T-helper 2 cell treated with Interferon-gamma antibody and Interleukin-4, amounts not matched to agents 5 μg/mL and 100 μg/mL, for 36 hours (primary cell): ENCODE results near the gene YAE1.

Experiments used
- DNase-seq: peaks from one replicate; pipeline ENCODE4 v3.0.0; 2021; ENCODE audit warnings: low spot score
- H3K27ac Mint-ChIP-seq: one replicate; pipeline ENCODE4 v1.8.0; 2021; ENCODE audit warnings: mild to moderate bottlenecking, mixed read lengths
- H3K27me3 Mint-ChIP-seq: one replicate; pipeline ENCODE4 v1.8.0; 2021; ENCODE audit warnings: low read depth, mixed read lengths
- H3K36me3 Mint-ChIP-seq: one replicate; pipeline ENCODE4 v1.8.0; 2021; ENCODE audit warnings: low read depth, mixed read lengths
- H3K4me1 Mint-ChIP-seq: one replicate; pipeline ENCODE4 v1.8.0; 2021; ENCODE audit warnings: low read depth, mixed read lengths
- H3K4me3 Mint-ChIP-seq: one replicate; pipeline ENCODE4 v1.8.0; 2022; ENCODE audit warnings: mild to moderate bottlenecking, moderate library complexity, mixed read lengths
- H3K9me3 Mint-ChIP-seq: one replicate; pipeline ENCODE4 v1.8.0; 2021; ENCODE audit warnings: mixed read lengths

Gene YAE1

DNA sequence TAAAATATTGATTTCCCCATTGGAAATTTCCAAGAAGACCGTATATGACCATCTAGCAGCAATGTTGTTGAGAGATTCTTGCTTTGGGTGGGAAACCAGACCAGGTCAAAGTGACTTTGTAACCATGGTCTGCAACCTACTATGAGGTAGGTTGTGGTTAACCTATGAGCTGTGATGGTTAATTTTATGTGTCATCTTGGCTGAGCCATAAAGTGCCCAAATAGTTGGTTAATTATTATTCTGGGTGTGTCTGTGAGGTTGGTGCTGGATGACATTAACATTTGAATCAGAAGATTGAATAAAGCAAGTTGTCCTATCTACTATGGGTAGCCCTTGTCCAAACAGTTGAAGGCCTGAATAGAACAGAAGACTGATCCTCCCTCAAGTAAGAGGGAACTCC, 38.9 kb downstream of the YAE1 start:
- no peak for DNase-seq
- Mint-ChIP-seq H3K4me3 (no peak overlapping the region), H3K9me3 (no peaks in the 10 kb centered on the region), H3K4me1 (peaks cover 46% of the 10 kb centered on the region), H3K36me3 (peaks cover 2% of the 10 kb centered on the region), H3K27ac (no peak overlapping the region), H3K27me3 (peaks cover 27% of the 10 kb centered on the region)

DNA sequence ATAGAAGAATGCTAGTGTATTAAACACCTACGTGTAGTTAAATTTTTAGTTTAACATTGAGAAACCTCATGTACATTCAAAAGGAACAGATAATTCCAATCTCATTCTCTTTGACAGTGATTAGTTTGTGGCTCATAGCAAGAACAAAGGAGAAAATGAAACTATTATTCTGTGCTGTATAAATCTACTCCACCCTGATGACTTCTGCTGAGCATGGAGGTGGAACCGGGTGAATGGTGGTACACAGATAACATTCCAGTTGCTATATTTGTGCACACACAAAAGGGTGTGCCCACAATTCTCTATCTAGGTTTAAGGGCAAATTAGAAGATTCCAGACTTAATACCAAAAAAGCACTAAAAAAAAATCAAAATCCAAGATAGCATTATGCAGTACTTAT, 40.1 kb downstream of the YAE1 start:
- Mint-ChIP-seq H3K27me3 (peaks cover 35% of the 10 kb centered on the region), H3K4me3 (no peak overlapping the region), H3K27ac (no peak overlapping the region), H3K9me3 (no peaks in the 10 kb centered on the region), H3K4me1 (peaks cover 46% of the 10 kb centered on the region), H3K36me3 (peaks cover 2% of the 10 kb centered on the region)
- no peak for DNase-seq

- DNase-seq: no peak
- Mint-ChIP-seq H3K4me1 (peaks cover 46% of the 10 kb centered on the region), H3K27ac (no peak overlapping the region), H3K27me3 (peaks cover 35% of the 10 kb centered on the region), H3K9me3 (no peaks in the 10 kb centered on the region), H3K36me3 (peaks cover 2% of the 10 kb centered on the region), H3K4me3 (no peak overlapping the region)
Measured at GRCh38 chr7:39606941-39607340, 40.7 kb downstream of the YAE1 start.

- DNase-seq: no peak
- H3K36me3 Mint-ChIP-seq: peaks cover 2% of the 10 kb centered on the region
- H3K9me3 Mint-ChIP-seq: no peaks in the 10 kb centered on the region
- H3K4me3 Mint-ChIP-seq: peak overlapping the region; percentile 50
- H3K27me3 Mint-ChIP-seq: peaks cover 43% of the 10 kb centered on the region
- peaks cover 46% of the 10 kb centered on the region for H3K4me1 Mint-ChIP-seq
- H3K27ac Mint-ChIP-seq: no peak overlapping the region
Measured at GRCh38 chr7:39607865-39608264, 41.7 kb downstream of the YAE1 start.

DNA sequence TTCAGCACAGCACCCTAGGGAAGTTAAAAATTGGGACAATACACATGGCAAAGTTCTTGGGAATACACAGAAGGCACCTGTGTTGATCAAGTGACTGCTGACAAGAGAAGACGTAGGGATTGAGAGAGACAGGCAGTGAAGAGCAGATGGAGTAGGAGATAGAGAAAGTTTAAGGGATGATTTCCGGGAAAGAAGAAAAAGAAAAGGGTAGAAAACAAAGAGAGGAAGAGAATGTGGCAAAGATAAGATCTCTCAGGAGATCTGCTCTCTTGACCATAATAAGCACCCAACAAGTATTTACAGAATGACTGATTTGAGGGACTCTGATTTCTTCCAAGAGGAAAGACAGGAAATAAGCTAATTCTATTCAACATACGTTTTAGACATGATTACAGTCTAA, 42.1 kb downstream of the YAE1 start:
- Mint-ChIP-seq H3K4me3 (peak overlapping the region; percentile 50), H3K27ac (no peak overlapping the region), H3K9me3 (no peaks in the 10 kb centered on the region), H3K27me3 (peaks cover 43% of the 10 kb centered on the region), H3K4me1 (peaks cover 46% of the 10 kb centered on the region), H3K36me3 (peaks cover 2% of the 10 kb centered on the region)
- DNase-seq: no peak

- Mint-ChIP-seq H3K36me3 (peaks cover 2% of the 10 kb centered on the region), H3K27ac (no peak overlapping the region), H3K27me3 (peaks cover 38% of the 10 kb centered on the region), H3K9me3 (no peaks in the 10 kb centered on the region), H3K4me1 (peaks cover 40% of the 10 kb centered on the region), H3K4me3 (peak overlapping the region; percentile 7)
- no peak for DNase-seq
Measured at GRCh38 chr7:39609113-39609934, 43.1 kb downstream of the YAE1 start.

GRCh38 chr7:39609935-39610263, 43.7 kb downstream of the YAE1 start:
- peaks cover 37% of the 10 kb centered on the region for H3K4me1 Mint-ChIP-seq

DNA sequence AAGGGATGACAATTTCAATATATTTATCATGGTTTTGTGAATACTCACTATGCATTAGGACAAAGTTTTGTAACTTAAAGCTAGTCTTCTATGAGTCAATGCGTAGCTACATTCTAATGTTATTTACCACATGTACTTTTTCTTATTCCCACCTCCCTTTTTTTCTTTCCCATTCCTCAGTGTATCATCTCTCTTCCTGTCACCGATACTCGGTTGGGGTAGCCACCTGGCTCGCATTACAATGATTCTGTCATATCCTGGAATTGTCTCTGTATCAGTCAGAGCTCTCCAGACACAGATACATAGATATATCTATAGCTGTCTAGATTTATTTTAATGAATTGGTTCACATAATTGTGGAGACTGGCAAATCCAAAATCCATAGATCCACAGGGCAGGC, 47.4 kb downstream of the YAE1 start:
- Mint-ChIP-seq H3K27ac (no peak overlapping the region), H3K9me3 (no peaks in the 10 kb centered on the region), H3K27me3 (peaks cover 40% of the 10 kb centered on the region), H3K4me3 (no peak overlapping the region), H3K36me3 (peaks cover 2% of the 10 kb centered on the region), H3K4me1 (peaks cover 10% of the 10 kb centered on the region)
- DNase-seq: no peak

More at GRCh38 chr7:39609935-39610263, 43.7 kb downstream of the YAE1 start:
- Mint-ChIP-seq H3K36me3 (peaks cover 2% of the 10 kb centered on the region), H3K9me3 (no peaks in the 10 kb centered on the region), H3K27ac (no peak overlapping the region), H3K27me3 (peaks cover 38% of the 10 kb centered on the region), H3K4me3 (peak overlapping the region; percentile 2)
- DNase-seq: no peak

DNA sequence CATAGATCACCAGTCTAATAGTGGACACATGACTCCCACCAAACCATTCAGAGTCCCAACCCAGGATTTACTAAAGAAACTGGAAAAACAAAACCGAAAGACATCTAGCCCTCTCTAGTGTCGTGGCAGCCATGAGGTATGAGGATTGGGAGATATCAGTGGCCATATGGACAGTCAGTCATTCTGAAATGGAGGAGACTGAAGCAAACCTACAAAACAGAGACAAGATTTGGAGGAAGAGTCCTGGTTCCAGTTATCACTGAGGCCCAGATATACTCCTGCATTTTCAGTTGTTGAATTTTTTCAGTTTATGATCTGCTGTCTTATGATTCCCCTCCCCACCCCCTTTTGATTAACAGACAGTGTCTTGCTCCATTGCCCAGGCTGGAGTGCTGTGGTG, 48.1 kb downstream of the YAE1 start:
- no peak overlapping the region for H3K27ac Mint-ChIP-seq
- H3K4me1 Mint-ChIP-seq: peaks cover 3% of the 10 kb centered on the region
- DNase-seq: no peak
- H3K4me3 Mint-ChIP-seq: no peak overlapping the region
- H3K9me3 Mint-ChIP-seq: no peaks in the 10 kb centered on the region
- H3K36me3 Mint-ChIP-seq: no peaks in the 10 kb centered on the region
- peaks cover 34% of the 10 kb centered on the region for H3K27me3 Mint-ChIP-seq

DNA sequence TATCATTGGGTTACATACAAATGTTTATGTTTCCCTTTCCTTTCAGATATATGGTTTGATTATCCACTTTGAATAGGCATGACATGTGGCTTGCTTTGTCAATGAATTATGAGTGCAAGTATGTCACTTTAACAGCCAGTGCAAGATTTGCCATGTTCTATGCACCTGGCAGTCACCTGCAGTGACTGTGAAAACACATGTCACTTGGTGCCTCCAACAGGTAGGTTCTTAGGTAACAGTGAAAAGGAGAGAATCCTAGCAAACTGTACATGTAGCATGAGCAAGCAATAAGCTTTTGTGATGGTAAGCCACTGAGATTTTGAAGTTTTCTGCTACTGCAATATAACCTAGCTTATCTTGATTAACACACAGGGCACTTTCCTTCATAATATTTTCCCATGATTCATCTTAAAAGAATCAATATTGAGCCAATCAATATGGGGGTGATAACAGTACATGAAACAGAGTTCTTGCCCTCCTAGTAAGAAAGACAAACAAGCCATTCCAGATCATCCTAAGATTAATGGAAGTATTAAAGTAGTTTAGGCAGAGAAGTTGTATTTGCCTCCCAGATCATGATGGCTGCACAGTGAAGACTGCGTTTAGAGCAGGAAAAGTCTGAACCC, 49.3 kb downstream of the YAE1 start:
- DNase-seq: no peak
- peaks cover 28% of the 10 kb centered on the region for H3K27me3 Mint-ChIP-seq
- H3K4me1 Mint-ChIP-seq: no peaks in the 10 kb centered on the region
- no peak overlapping the region for H3K4me3 Mint-ChIP-seq
- no peaks in the 10 kb centered on the region for H3K9me3 Mint-ChIP-seq
- H3K36me3 Mint-ChIP-seq: no peaks in the 10 kb centered on the region
- no peak overlapping the region for H3K27ac Mint-ChIP-seq

GRCh38 chr7:39616138-39616537, 49.9 kb downstream of the YAE1 start:
- DNase-seq: no peak
- H3K4me1 Mint-ChIP-seq: no peaks in the 10 kb centered on the region
- peaks cover 2% of the 10 kb centered on the region for H3K36me3 Mint-ChIP-seq
- no peak overlapping the region for H3K4me3 Mint-ChIP-seq
- no peak overlapping the region for H3K27ac Mint-ChIP-seq
- peaks cover 22% of the 10 kb centered on the region for H3K27me3 Mint-ChIP-seq
- no peaks in the 10 kb centered on the region for H3K9me3 Mint-ChIP-seq

DNA sequence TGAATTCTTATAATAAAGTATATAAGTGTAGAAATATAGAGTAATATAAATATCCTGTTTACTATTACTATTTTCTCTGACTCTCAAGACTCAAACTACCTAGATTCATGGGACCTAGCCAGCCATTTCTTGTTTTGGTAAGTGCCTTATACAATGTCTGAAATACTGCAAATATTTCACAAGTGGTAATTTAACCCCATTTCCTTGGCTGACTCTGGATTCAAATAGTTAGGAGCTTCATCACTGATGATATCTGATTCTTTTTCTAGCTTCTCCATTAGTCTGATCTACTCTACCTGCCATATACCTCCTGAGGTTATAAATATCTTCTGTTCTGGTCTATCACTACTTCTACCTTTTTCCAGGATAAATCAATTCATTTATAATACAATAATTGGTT, 50.8 kb downstream of the YAE1 start:
- Mint-ChIP-seq H3K36me3 (peaks cover 3% of the 10 kb centered on the region), H3K27ac (no peak overlapping the region), H3K27me3 (peaks cover 20% of the 10 kb centered on the region), H3K4me3 (no peak overlapping the region), H3K9me3 (no peaks in the 10 kb centered on the region), H3K4me1 (peaks cover 2% of the 10 kb centered on the region)
- DNase-seq: no peak

- Mint-ChIP-seq H3K27me3 (peaks cover 13% of the 10 kb centered on the region), H3K9me3 (no peaks in the 10 kb centered on the region), H3K4me3 (no peak overlapping the region), H3K4me1 (peaks cover 9% of the 10 kb centered on the region), H3K36me3 (peaks cover 6% of the 10 kb centered on the region), H3K27ac (no peak overlapping the region)
- no peak for DNase-seq
Measured at GRCh38 chr7:39618868-39619267, 52.7 kb downstream of the YAE1 start.

DNA sequence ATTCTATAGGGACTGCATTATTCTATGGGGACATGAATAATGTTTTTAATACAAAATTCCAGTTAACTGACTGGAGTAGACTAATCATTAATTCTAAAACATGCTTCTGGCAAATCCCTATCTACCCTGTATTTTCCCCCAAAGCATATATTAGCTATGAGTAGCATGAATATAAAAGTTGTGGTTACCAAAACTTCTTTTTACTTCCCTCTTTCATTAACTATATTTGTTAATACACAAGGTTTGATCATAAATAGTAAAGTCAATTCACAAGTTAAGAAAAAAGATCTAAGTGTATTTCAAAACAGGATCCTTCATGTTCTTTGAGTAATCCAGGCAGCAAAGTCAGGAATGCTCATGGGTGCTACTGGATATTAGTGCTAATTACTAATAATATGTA, 54.3 kb downstream of the YAE1 start:
- Mint-ChIP-seq H3K4me3 (no peak overlapping the region), H3K27me3 (peaks cover 13% of the 10 kb centered on the region), H3K9me3 (no peaks in the 10 kb centered on the region), H3K36me3 (peaks cover 7% of the 10 kb centered on the region), H3K27ac (no peak overlapping the region), H3K4me1 (peaks cover 22% of the 10 kb centered on the region)
- DNase-seq: no peak
